Panc1 (cell line): Measurements from ENCODE around the gene AKAP13. TPM values are rescaled to one million over a fixed set of nuclear protein-coding genes. Genes with fewer than 3 reads are reported as not detected.

ENCODE experiments used
- ATAC-seq: fragments of 200-7000 bp; cut with Tn5 transposase; 2 replicates; pipeline ENCODE4 v1.9.1; 2020; ENCODE audit warnings: mild to moderate bottlenecking, moderate library complexity
- BruUV-seq: library from RNA; stranded (reverse); fragments of 400-500 nt; replicated peaks from 2 replicates; lab custom pipeline; 2021; lab: Mats Ljungman, UMichigan
- CTCF ChIA-PET: fragments of 300-600 bp; sonication (Branson Sonifier 250); formaldehyde crosslinking; loops from one replicate; lab custom pipeline; 2022; ENCODE audit warnings: antibody characterized with exemption; lab: Charles Lee
- POLR2A ChIA-PET: fragments of 300-600 bp; sonication (Branson Sonifier 250); formaldehyde crosslinking; loops from one replicate; lab custom pipeline; 2022; ENCODE audit warnings: antibody characterized with exemption; lab: Charles Lee
- DNase-seq: peaks from one replicate; pipeline ENCODE4 v3.0.0-alpha.2; 2010; ENCODE audit warnings: low read depth, low spot score
- H3K27ac ChIP-seq: 2 replicates; pipeline ENCODE4 v1.5.1; 2011; ENCODE audit warnings: mild to moderate bottlenecking, low read length, inconsistent platforms
- H3K27me3 ChIP-seq: fragments of 200-500 bp; sonication (Bioruptor generic); 2 replicates; pipeline ENCODE4 v1.6.0; 2014; ENCODE audit warnings: low read length, inconsistent platforms; ENCODE audit not compliant: control insufficient read depth, insufficient read depth
- H3K36me3 ChIP-seq: fragments of 200-500 bp; sonication (Bioruptor generic); 2 replicates; pipeline ENCODE4 v1.5.1; 2014; ENCODE audit warnings: inconsistent platforms, mild to moderate bottlenecking, low read length, moderate library complexity; ENCODE audit not compliant: control insufficient read depth, insufficient read depth
- H3K4me1 ChIP-seq: 2 replicates; pipeline ENCODE4 v1.5.1; 2011; ENCODE audit warnings: inconsistent platforms, mild to moderate bottlenecking, low read length, moderate library complexity; ENCODE audit not compliant: control insufficient read depth, insufficient read depth
- H3K4me3 ChIP-seq, 2 experiments: 2 replicates each; pipeline ENCODE4 v1.5.1; 2011 to 2012; ENCODE audit warnings: low read depth in 2 of 2, low read length in 2 of 2, mild to moderate bottlenecking in 2 of 2, inconsistent platforms in 1 of 2, moderate library complexity in 1 of 2
- H3K9me3 ChIP-seq: fragments of 200-500 bp; sonication (Bioruptor generic); 2 replicates; pipeline ENCODE4 v1.5.1; 2014; ENCODE audit warnings: low read depth, mild to moderate bottlenecking, inconsistent platforms, low read length, moderate library complexity; ENCODE audit not compliant: control insufficient read depth, insufficient read depth
- POLR2AphosphoS5 ChIP-seq: IDR thresholded peaks from 2 replicates; pipeline ENCODE4 v1.6.1; 2012; ENCODE audit warnings: mild to moderate bottlenecking, low read depth, low read length, moderate library complexity
- SIN3A ChIP-seq: IDR thresholded peaks from 2 replicates; pipeline ENCODE4 v1.6.1; 2012; ENCODE audit warnings: low read depth, mild to moderate bottlenecking, low read length, moderate library complexity, borderline replicate concordance; ENCODE audit not compliant: insufficient read depth
- TCF7L2 ChIP-seq: IDR thresholded peaks from 2 replicates; pipeline ENCODE4 v1.6.1; 2011; ENCODE audit warnings: mild to moderate bottlenecking, low read depth, low read length, inconsistent platforms
- in situ Hi-C: cut with HindIII; loops from 2 replicates; pipeline ENCODE4 v1.10.0; 2016; ENCODE audit warnings: low sequenced_read_pairs, low pct_unique_long_range_greater_than_20kb
- intact Hi-C: fragments of 100-400 bp; cut with micrococcal nuclease; formaldehyde crosslinking; loops from one replicate; pipeline ENCODE4 v1.10.0; 2022; ENCODE audit not compliant: unreplicated experiment
- total RNA-seq: library from RNA; stranded (reverse); gene quantifications from one replicate; pipeline ENCODE4 v1.2.1, GENCODE V29; 2021; ENCODE audit not compliant: unreplicated experiment
- TF ChIP-seq, protein P1 (sequence below): fragments of 450-650 bp; IDR thresholded peaks from 2 replicates; pipeline ENCODE4 v1.5.1; 2017; ENCODE audit warnings: mild to moderate bottlenecking
- TF ChIP-seq, protein P2 (sequence below), 2 experiments: IDR thresholded peaks; 2 replicates each; pipeline ENCODE4 v1.6.1; 2011 to 2012; ENCODE audit warnings: low read depth in 2 of 2, control low read depth in 1 of 2, low read length in 1 of 2, mild to moderate bottlenecking in 1 of 2, moderate library complexity in 1 of 2; ENCODE audit not compliant: insufficient read depth in 1 of 2

AKAP13 gene
- total RNA-seq, 1 experiment from 2014 or later = 94.2 TPM

DNA sequence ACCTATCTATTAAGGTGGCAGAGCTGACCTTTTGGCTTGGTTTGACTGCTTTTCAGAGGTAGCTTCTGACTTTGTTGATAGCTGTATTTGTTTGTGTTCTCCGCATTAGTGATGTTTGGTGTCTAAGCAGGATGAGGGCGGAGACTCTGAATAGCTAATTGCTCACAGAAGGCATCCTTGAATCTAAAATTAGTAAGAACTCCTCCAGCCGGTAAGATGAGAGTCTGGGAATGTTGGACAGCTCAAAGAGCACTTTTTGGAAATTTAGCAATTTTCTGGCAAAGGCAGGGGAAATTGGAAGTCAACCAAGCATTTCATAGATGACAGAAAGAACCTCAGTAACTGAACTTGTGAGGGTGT lies 240.3 kb downstream of the AKAP13 start:
- Histone ChIP-seq H3K4me3 (no peak overlapping the region), H3K9me3 (no peaks in the 10 kb centered on the region), H3K4me1 (no peaks in the 10 kb centered on the region), H3K27ac (no peak overlapping the region), H3K36me3 (no peaks in the 10 kb centered on the region), H3K27me3 (no peaks in the 10 kb centered on the region)
- TF ChIP-seq, protein P1, sequence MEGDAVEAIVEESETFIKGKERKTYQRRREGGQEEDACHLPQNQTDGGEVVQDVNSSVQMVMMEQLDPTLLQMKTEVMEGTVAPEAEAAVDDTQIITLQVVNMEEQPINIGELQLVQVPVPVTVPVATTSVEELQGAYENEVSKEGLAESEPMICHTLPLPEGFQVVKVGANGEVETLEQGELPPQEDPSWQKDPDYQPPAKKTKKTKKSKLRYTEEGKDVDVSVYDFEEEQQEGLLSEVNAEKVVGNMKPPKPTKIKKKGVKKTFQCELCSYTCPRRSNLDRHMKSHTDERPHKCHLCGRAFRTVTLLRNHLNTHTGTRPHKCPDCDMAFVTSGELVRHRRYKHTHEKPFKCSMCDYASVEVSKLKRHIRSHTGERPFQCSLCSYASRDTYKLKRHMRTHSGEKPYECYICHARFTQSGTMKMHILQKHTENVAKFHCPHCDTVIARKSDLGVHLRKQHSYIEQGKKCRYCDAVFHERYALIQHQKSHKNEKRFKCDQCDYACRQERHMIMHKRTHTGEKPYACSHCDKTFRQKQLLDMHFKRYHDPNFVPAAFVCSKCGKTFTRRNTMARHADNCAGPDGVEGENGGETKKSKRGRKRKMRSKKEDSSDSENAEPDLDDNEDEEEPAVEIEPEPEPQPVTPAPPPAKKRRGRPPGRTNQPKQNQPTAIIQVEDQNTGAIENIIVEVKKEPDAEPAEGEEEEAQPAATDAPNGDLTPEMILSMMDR = no peak
- TF ChIP-seq TCF7L2 = no peak
- TF ChIP-seq POLR2AphosphoS5 = no peak
- TF ChIP-seq SIN3A = no peak
- TF ChIP-seq, protein P2, sequence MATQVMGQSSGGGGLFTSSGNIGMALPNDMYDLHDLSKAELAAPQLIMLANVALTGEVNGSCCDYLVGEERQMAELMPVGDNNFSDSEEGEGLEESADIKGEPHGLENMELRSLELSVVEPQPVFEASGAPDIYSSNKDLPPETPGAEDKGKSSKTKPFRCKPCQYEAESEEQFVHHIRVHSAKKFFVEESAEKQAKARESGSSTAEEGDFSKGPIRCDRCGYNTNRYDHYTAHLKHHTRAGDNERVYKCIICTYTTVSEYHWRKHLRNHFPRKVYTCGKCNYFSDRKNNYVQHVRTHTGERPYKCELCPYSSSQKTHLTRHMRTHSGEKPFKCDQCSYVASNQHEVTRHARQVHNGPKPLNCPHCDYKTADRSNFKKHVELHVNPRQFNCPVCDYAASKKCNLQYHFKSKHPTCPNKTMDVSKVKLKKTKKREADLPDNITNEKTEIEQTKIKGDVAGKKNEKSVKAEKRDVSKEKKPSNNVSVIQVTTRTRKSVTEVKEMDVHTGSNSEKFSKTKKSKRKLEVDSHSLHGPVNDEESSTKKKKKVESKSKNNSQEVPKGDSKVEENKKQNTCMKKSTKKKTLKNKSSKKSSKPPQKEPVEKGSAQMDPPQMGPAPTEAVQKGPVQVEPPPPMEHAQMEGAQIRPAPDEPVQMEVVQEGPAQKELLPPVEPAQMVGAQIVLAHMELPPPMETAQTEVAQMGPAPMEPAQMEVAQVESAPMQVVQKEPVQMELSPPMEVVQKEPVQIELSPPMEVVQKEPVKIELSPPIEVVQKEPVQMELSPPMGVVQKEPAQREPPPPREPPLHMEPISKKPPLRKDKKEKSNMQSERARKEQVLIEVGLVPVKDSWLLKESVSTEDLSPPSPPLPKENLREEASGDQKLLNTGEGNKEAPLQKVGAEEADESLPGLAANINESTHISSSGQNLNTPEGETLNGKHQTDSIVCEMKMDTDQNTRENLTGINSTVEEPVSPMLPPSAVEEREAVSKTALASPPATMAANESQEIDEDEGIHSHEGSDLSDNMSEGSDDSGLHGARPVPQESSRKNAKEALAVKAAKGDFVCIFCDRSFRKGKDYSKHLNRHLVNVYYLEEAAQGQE (IDR thresholded peaks at IDR 0.05; ENCODE audit: insufficient read depth in 1 of 2, low read depth in 2 of 2, low read length in 1 of 2) = no peak
- ATAC-seq = no peak
- intact Hi-C loops (no loop called here), in situ Hi-C loops (no loop called here)
- no TSS peak for BruUV-seq
- no peak for DNase-seq
- POLR2A ChIA-PET = interaction anchor here (1.3 kb wide), 1 partner anchor 35 kb away, joined by 3 read pairs; no protein-coding TSS in a partner anchor
- CTCF ChIA-PET = interaction anchor here (0.7 kb wide), 1 partner anchor 527 kb away, joined by 4 read pairs; no protein-coding TSS in a partner anchor

DNA sequence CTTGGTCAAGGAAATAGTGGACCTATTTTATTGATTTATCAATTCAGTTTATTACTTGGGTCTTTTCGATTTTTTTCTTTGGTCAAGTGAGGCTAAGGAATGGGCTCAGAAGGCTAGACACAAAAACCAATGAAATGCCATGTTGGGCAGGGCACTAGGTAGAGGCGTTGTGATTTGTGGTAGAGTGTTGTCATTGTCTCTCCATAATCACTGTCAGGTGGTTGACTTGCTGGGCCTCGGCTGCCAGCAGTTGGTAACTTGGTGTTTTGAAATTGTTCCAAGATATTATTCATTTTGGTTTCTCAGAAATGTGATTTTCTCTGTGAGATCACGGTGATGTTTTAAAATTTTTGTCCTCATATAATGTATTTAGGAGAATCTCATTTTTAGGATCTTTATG lies 240.7 kb downstream of the AKAP13 start:
- ChIA-PET CTCF (interaction anchor here (0.7 kb wide), 1 partner anchor 527 kb away, joined by 4 read pairs; no protein-coding TSS in a partner anchor), POLR2A (no interaction called here)
- TF ChIP-seq POLR2AphosphoS5 = no peak
- TF ChIP-seq SIN3A = no peak
- TF ChIP-seq, protein P2 (IDR thresholded peaks at IDR 0.05; ENCODE audit: insufficient read depth in 1 of 2, low read depth in 2 of 2, low read length in 1 of 2) = no peak
- TF ChIP-seq TCF7L2 = no peak
- TF ChIP-seq, protein P1 = no peak
- DNase-seq (no peak), ATAC-seq (no peak)
- no TSS peak for BruUV-seq
- no peak overlapping the region for H3K4me3 ChIP-seq
- no peaks in the 10 kb centered on the region for H3K27me3 ChIP-seq
- intact Hi-C loops (no loop called here), in situ Hi-C loops (no loop called here)
- no peaks in the 10 kb centered on the region for H3K4me1 ChIP-seq
- H3K9me3 ChIP-seq = no peaks in the 10 kb centered on the region
- H3K27ac ChIP-seq = no peak overlapping the region
- H3K36me3 ChIP-seq = no peaks in the 10 kb centered on the region
